Mesendoderm (in vitro differentiated cells): ENCODE measurements around the gene GALNT12.

Source experiments
- DNase-seq: peaks from one replicate; pipeline ENCODE4 v3.0.0; 2013
- H2AK5ac ChIP-seq: 2 replicates; pipeline ENCODE4 v1.6.1; 2013; ENCODE audit warnings: low read length, inconsistent platforms
- H2BK120ac ChIP-seq: 2 replicates; pipeline ENCODE4 v1.6.1; 2013; ENCODE audit warnings: low read depth, mild to moderate bottlenecking, low read length, moderate library complexity, mixed read lengths
- H2BK15ac ChIP-seq: replicated peaks from 2 replicates; pipeline ENCODE4 v1.6.1; 2013; ENCODE audit warnings: low read depth, mild to moderate bottlenecking, moderate library complexity
- H2BK5ac ChIP-seq: 2 replicates; pipeline ENCODE4 v1.6.1; 2013; ENCODE audit warnings: low read length, inconsistent platforms
- H3K18ac ChIP-seq: 2 replicates; pipeline ENCODE4 v1.6.1; 2013; ENCODE audit warnings: mild to moderate bottlenecking, low read length, mixed read lengths
- H3K23ac ChIP-seq: one replicate; pipeline ENCODE4 v1.6.1; 2013; ENCODE audit warnings: low read length
- H3K27ac ChIP-seq: 2 replicates; pipeline ENCODE4 v1.5.1; 2013; ENCODE audit warnings: low read depth, mild to moderate bottlenecking, inconsistent platforms, low read length, moderate library complexity
- H3K27me3 ChIP-seq: 2 replicates; pipeline ENCODE4 v1.6.1; 2013; ENCODE audit warnings: low read length, control low read depth, mild to moderate bottlenecking, inconsistent platforms; ENCODE audit not compliant: insufficient read depth, poor library complexity
- H3K36me3 ChIP-seq: 2 replicates; pipeline ENCODE4 v1.6.1; 2013; ENCODE audit warnings: low read length, inconsistent platforms; ENCODE audit not compliant: control insufficient read depth, insufficient read depth
- H3K4ac ChIP-seq: one replicate; pipeline ENCODE4 v1.6.1; 2013; ENCODE audit warnings: low read depth, mild to moderate bottlenecking, low read length, moderate library complexity
- H3K4me1 ChIP-seq: 2 replicates; pipeline ENCODE4 v1.6.1; 2013; ENCODE audit warnings: low read depth, low read length, inconsistent platforms; ENCODE audit not compliant: control insufficient read depth
- H3K4me2 ChIP-seq: 2 replicates; pipeline ENCODE4 v1.6.1; 2013; ENCODE audit warnings: low read length
- H3K4me3 ChIP-seq: 2 replicates; pipeline ENCODE4 v1.5.1; 2013; ENCODE audit warnings: mild to moderate bottlenecking, low read length
- H3K56ac ChIP-seq: one replicate; pipeline ENCODE4 v1.6.1; 2013; ENCODE audit warnings: low read length
- H3K79me1 ChIP-seq: 2 replicates; pipeline ENCODE4 v1.6.1; 2013; ENCODE audit warnings: low read length, inconsistent platforms
- H3K79me2 ChIP-seq: 2 replicates; pipeline ENCODE4 v1.6.1; 2013; ENCODE audit warnings: mild to moderate bottlenecking, low read length; ENCODE audit not compliant: control insufficient read depth, insufficient read depth
- H3K9ac ChIP-seq: 2 replicates; pipeline ENCODE4 v1.6.1; 2013; ENCODE audit warnings: low read length, inconsistent platforms
- H4K5ac ChIP-seq: one replicate; pipeline ENCODE4 v1.6.1; 2013; ENCODE audit warnings: low read length
- H4K8ac ChIP-seq: one replicate; pipeline ENCODE4 v1.6.1; 2013; ENCODE audit warnings: low read depth, mild to moderate bottlenecking, control low read depth, low read length, moderate library complexity
- WGBS: extraction: QIAGEN DNeasy Blood & Tissue Kit; methylation state at CpG from one replicate; pipeline ENCODE4 v1.1.7; 2013; ENCODE audit warnings: low lambda C conversion rate, missing lambda C conversion rate; ENCODE audit not compliant: insufficient coverage; ENCODE audit errors: extremely low coverage; 5-methylcytosine and 5-hydroxymethylcytosine counted together

The GALNT12 gene

GRCh38 chr9:98887918-98888510 is 80.5 kb downstream of the GALNT12 start:
- Histone ChIP-seq H4K5ac (no peak overlapping the region), H3K23ac (no peak overlapping the region), H2BK5ac (no peak overlapping the region), H2BK15ac (no peak overlapping the region), H3K79me2 (no peaks in the 10 kb centered on the region), H2AK5ac (no peak overlapping the region), H3K18ac (no peak overlapping the region), H3K4ac (no peak overlapping the region), H3K4me2 (no peak overlapping the region), H3K79me1 (no peaks in the 10 kb centered on the region), H4K8ac (no peak overlapping the region), H3K36me3 (no peaks in the 10 kb centered on the region), H3K9ac (no peak overlapping the region), H3K4me3 (no peak overlapping the region), H3K56ac (no peak overlapping the region), H3K27me3 (no peaks in the 10 kb centered on the region), H3K4me1 (peaks cover 2% of the 10 kb centered on the region), H2BK120ac (no peak overlapping the region), H3K27ac (no peak overlapping the region)
- DNase-seq = no peak
- WGBS = no CpG with 5 or more reads among the region's 6 CpGs

- Histone ChIP-seq H3K4ac (no peak overlapping the region), H2BK15ac (no peak overlapping the region), H3K4me3 (no peak overlapping the region), H3K23ac (no peak overlapping the region), H3K79me1 (no peaks in the 10 kb centered on the region), H3K56ac (no peak overlapping the region), H3K79me2 (no peaks in the 10 kb centered on the region), H2AK5ac (no peak overlapping the region), H3K36me3 (no peaks in the 10 kb centered on the region), H3K4me1 (peaks cover 2% of the 10 kb centered on the region), H2BK5ac (no peak overlapping the region), H3K27ac (no peak overlapping the region), H3K18ac (no peak overlapping the region), H4K8ac (no peak overlapping the region), H3K9ac (no peak overlapping the region), H4K5ac (no peak overlapping the region), H3K27me3 (no peaks in the 10 kb centered on the region), H2BK120ac (no peak overlapping the region), H3K4me2 (no peak overlapping the region)
- no CpG with 5 or more reads among the region's 4 CpGs for WGBS
- no peak for DNase-seq
Measured at GRCh38 chr9:98888801-98889421, 81.4 kb downstream of the GALNT12 start.

- Histone ChIP-seq H4K5ac (no peak overlapping the region), H2BK15ac (no peak overlapping the region), H3K27me3 (no peaks in the 10 kb centered on the region), H3K18ac (no peak overlapping the region), H3K79me2 (no peaks in the 10 kb centered on the region), H4K8ac (no peak overlapping the region), H2BK5ac (no peak overlapping the region), H3K56ac (no peak overlapping the region), H3K23ac (no peak overlapping the region), H3K4me1 (peaks cover 2% of the 10 kb centered on the region), H3K79me1 (no peaks in the 10 kb centered on the region), H2AK5ac (no peak overlapping the region), H2BK120ac (no peak overlapping the region), H3K9ac (no peak overlapping the region), H3K4me2 (no peak overlapping the region), H3K4ac (no peak overlapping the region), H3K36me3 (no peaks in the 10 kb centered on the region), H3K27ac (no peak overlapping the region), H3K4me3 (no peak overlapping the region)
- no peak for DNase-seq
- no CpG with 5 or more reads among the region's 7 CpGs for WGBS
Measured at GRCh38 chr9:98890256-98890655, 82.8 kb downstream of the GALNT12 start.

- Histone ChIP-seq H3K4ac (no peak overlapping the region), H2BK5ac (no peak overlapping the region), H2AK5ac (no peak overlapping the region), H3K9ac (no peak overlapping the region), H3K79me1 (no peaks in the 10 kb centered on the region), H3K18ac (no peak overlapping the region), H3K4me2 (no peak overlapping the region), H4K5ac (no peak overlapping the region), H3K27ac (no peak overlapping the region), H3K4me1 (no peaks in the 10 kb centered on the region), H3K79me2 (no peaks in the 10 kb centered on the region), H3K4me3 (no peak overlapping the region), H2BK15ac (no peak overlapping the region), H4K8ac (no peak overlapping the region), H2BK120ac (no peak overlapping the region), H3K27me3 (no peaks in the 10 kb centered on the region), H3K56ac (no peak overlapping the region), H3K23ac (no peak overlapping the region), H3K36me3 (no peaks in the 10 kb centered on the region)
- no peak for DNase-seq
- no CpG with 5 or more reads among the region's 1 CpG for WGBS
Measured at GRCh38 chr9:98892288-98892687, 84.8 kb downstream of the GALNT12 start.

GRCh38 chr9:98892690-98893089 is 85.2 kb downstream of the GALNT12 start:
- no peak overlapping the region for H3K27ac ChIP-seq
- DNase-seq = no peak
- H3K36me3 ChIP-seq = no peaks in the 10 kb centered on the region
- H3K18ac ChIP-seq = no peak overlapping the region
- H3K4ac ChIP-seq = no peak overlapping the region
- H3K9ac ChIP-seq = no peak overlapping the region
- H3K4me2 ChIP-seq = no peak overlapping the region
- H3K4me1 ChIP-seq = no peaks in the 10 kb centered on the region
- no peak overlapping the region for H2BK5ac ChIP-seq
- H3K79me2 ChIP-seq = no peaks in the 10 kb centered on the region
- no peak overlapping the region for H2AK5ac ChIP-seq
- no peaks in the 10 kb centered on the region for H3K27me3 ChIP-seq
- no peak overlapping the region for H4K5ac ChIP-seq
- H3K56ac ChIP-seq = no peak overlapping the region
- H4K8ac ChIP-seq = no peak overlapping the region
- H3K23ac ChIP-seq = no peak overlapping the region
- H2BK120ac ChIP-seq = no peak overlapping the region
- H2BK15ac ChIP-seq = no peak overlapping the region
- no CpG with 5 or more reads among the region's 4 CpGs for WGBS
- no peak overlapping the region for H3K4me3 ChIP-seq
- H3K79me1 ChIP-seq = no peaks in the 10 kb centered on the region

GRCh38 chr9:98894171-98894570 is 86.7 kb downstream of the GALNT12 start:
- no peak overlapping the region for H3K4me3 ChIP-seq
- H3K4me1 ChIP-seq = no peaks in the 10 kb centered on the region
- no peak overlapping the region for H3K23ac ChIP-seq
- no peak overlapping the region for H3K18ac ChIP-seq
- H3K9ac ChIP-seq = no peak overlapping the region
- no peaks in the 10 kb centered on the region for H3K79me1 ChIP-seq
- no peak overlapping the region for H2BK5ac ChIP-seq
- WGBS = no CpG with 5 or more reads among the region's 3 CpGs
- no peak overlapping the region for H2BK120ac ChIP-seq
- no peak overlapping the region for H4K8ac ChIP-seq
- H3K4me2 ChIP-seq = no peak overlapping the region
- no peaks in the 10 kb centered on the region for H3K27me3 ChIP-seq
- no peak overlapping the region for H2BK15ac ChIP-seq
- H3K4ac ChIP-seq = no peak overlapping the region
- no peak for DNase-seq
- H2AK5ac ChIP-seq = no peak overlapping the region
- no peak overlapping the region for H4K5ac ChIP-seq
- no peak overlapping the region for H3K56ac ChIP-seq
- H3K36me3 ChIP-seq = no peaks in the 10 kb centered on the region
- H3K79me2 ChIP-seq = no peaks in the 10 kb centered on the region
- H3K27ac ChIP-seq = no peak overlapping the region
